Vagina (tissue), 2 donors: ENCODE measurements around the gene PRKCE. TPM values are rescaled to one million over a fixed set of nuclear protein-coding genes. Genes with fewer than 3 reads are reported as not detected.
A peak's percentile ranks its signal among the peaks of the same experiment; 100 is the strongest.

ENCODE experiments used
- DNase-seq, 2 donors: peaks; one replicate each; pipeline ENCODE4 v3.0.0-alpha.2; 2017; ENCODE audit errors: extremely low spot score in 2 of 2
- H3K27ac ChIP-seq: fragments of 200-600 bp; sonication (generic); one replicate; pipeline ENCODE4 v1.5.1; 2019
- H3K27me3 ChIP-seq: fragments of 200-600 bp; sonication (generic); one replicate; pipeline ENCODE4 v1.5.1; 2019
- H3K36me3 ChIP-seq, 2 donors: fragments of 200-600 bp; sonication (generic); one replicate each; pipeline ENCODE4 v1.5.1; 2017 to 2019
- H3K4me1 ChIP-seq: fragments of 200-600 bp; sonication (generic); one replicate; pipeline ENCODE4 v1.5.1; 2019
- H3K4me3 ChIP-seq, 2 donors: fragments of 200-600 bp; sonication (generic); 1 replicate in 1 of 2; 2 replicates in 1 of 2; pipeline ENCODE4 v1.5.1; 2016 to 2019
- H3K9me3 ChIP-seq: fragments of 200-600 bp; sonication (generic); one replicate; pipeline ENCODE4 v1.5.1; 2019
- CTCF ChIP-seq, 3 experiments: fragments of 450-650 bp in 2 of 3; fragments of 200-600 bp in 1 of 3; sonication (generic) in 1 of 3; IDR thresholded peaks; one replicate each; pipeline ENCODE4 v1.5.1; 2017 to 2019; ENCODE audit warnings: antibody characterized with exemption in 3 of 3, mild to moderate bottlenecking in 2 of 3, moderate library complexity in 2 of 3
- POLR2A ChIP-seq, 2 donors: fragments of 450-650 bp; IDR thresholded peaks; one replicate each; pipeline ENCODE4 v1.6.1; 2017; ENCODE audit warnings: antibody characterized with exemption in 2 of 2, mild to moderate bottlenecking in 2 of 2, moderate library complexity in 2 of 2
- POLR2AphosphoS5 ChIP-seq, 2 donors: sonication (generic); formaldehyde crosslinking; IDR thresholded peaks; one replicate each; pipeline ENCODE4 v1.9.0; 2017; ENCODE audit warnings: antibody characterized with exemption in 2 of 2, mild to moderate bottlenecking in 2 of 2, low read depth in 1 of 2; ENCODE audit not compliant: insufficient read depth in 1 of 2
- intact Hi-C: fragments of 100-400 bp; cut with DNase I; formaldehyde crosslinking; loops from one replicate; pipeline ENCODE4 v1.15.1; 2023
- total RNA-seq: library from RNA; depleted of rRNA; stranded (reverse); fragments of >200 nt; gene quantifications from one replicate; pipeline ENCODE4 v1.2.3, GENCODE V29; 2016

Gene PRKCE
- total RNA-seq, 1 donor from 2014 or later = 11.8 TPM

- Histone ChIP-seq H3K27me3 (no peaks in the 10 kb centered on the region), H3K4me3 (no peak overlapping the region), H3K27ac (no peak overlapping the region), H3K9me3 (no peaks in the 10 kb centered on the region), H3K4me1 (peaks cover 19% of the 10 kb centered on the region), H3K36me3 (no peaks in the 10 kb centered on the region)
- TF ChIP-seq POLR2AphosphoS5 (IDR thresholded peaks at IDR 0.05; ENCODE audit: insufficient read depth in 1 of 2, low read depth in 1 of 2) (no peak), CTCF (IDR thresholded peaks at IDR 0.05) (no peak), POLR2A (IDR thresholded peaks at IDR 0.05) (no peak)
- DNase-seq = no peak
- intact Hi-C loops = no loop called here
Measured at GRCh38 chr2:45836740-45837139, 185.3 kb downstream of the PRKCE start.

- H3K27me3 ChIP-seq = no peaks in the 10 kb centered on the region
- H3K27ac ChIP-seq = no peak overlapping the region
- H3K4me3 ChIP-seq = no peak overlapping the region
- intact Hi-C loops = no loop called here
- H3K9me3 ChIP-seq = no peaks in the 10 kb centered on the region
- no peak for DNase-seq
- peaks cover 22% of the 10 kb centered on the region for H3K4me1 ChIP-seq
- no peak for TF ChIP-seq POLR2AphosphoS5 (IDR thresholded peaks at IDR 0.05; ENCODE audit: insufficient read depth in 1 of 2, low read depth in 1 of 2)
- no peak for TF ChIP-seq POLR2A (IDR thresholded peaks at IDR 0.05)
- no peak for TF ChIP-seq CTCF (IDR thresholded peaks at IDR 0.05)
- no peaks in the 10 kb centered on the region for H3K36me3 ChIP-seq
Measured at GRCh38 chr2:45837812-45838341, 186.4 kb downstream of the PRKCE start.

GRCh38 chr2:45839508-45840251, 188.2 kb downstream of the PRKCE start:
- Histone ChIP-seq H3K4me1 (peaks cover 40% of the 10 kb centered on the region), H3K27me3 (no peaks in the 10 kb centered on the region), H3K4me3 (peak overlapping the region in 1 of 2 donors; percentile 0), H3K36me3 (no peaks in the 10 kb centered on the region), H3K27ac (peak overlapping the region; percentile 55), H3K9me3 (no peaks in the 10 kb centered on the region)
- no peak for DNase-seq
- TF ChIP-seq POLR2AphosphoS5 (IDR thresholded peaks at IDR 0.05; ENCODE audit: insufficient read depth in 1 of 2, low read depth in 1 of 2) (no peak), POLR2A (IDR thresholded peaks at IDR 0.05) (no peak), CTCF (IDR thresholded peaks at IDR 0.05) (no peak)
- intact Hi-C loops = no loop called here

- TF ChIP-seq POLR2AphosphoS5 (IDR thresholded peaks at IDR 0.05; ENCODE audit: insufficient read depth in 1 of 2, low read depth in 1 of 2) = no peak
- no peak for TF ChIP-seq POLR2A (IDR thresholded peaks at IDR 0.05)
- TF ChIP-seq CTCF (IDR thresholded peaks at IDR 0.05) = no peak
- peak overlapping the region; percentile 55 for H3K27ac ChIP-seq
- DNase-seq = no peak
- no peak overlapping the region for H3K4me3 ChIP-seq
- H3K36me3 ChIP-seq = no peaks in the 10 kb centered on the region
- no peaks in the 10 kb centered on the region for H3K27me3 ChIP-seq
- intact Hi-C loops = no loop called here
- peaks cover 45% of the 10 kb centered on the region for H3K4me1 ChIP-seq
- H3K9me3 ChIP-seq = no peaks in the 10 kb centered on the region
Measured at GRCh38 chr2:45840481-45840880, 189.0 kb downstream of the PRKCE start.

- intact Hi-C loops = no loop called here
- no peak for DNase-seq
- TF ChIP-seq POLR2A (IDR thresholded peaks at IDR 0.05) (no peak), CTCF (IDR thresholded peaks at IDR 0.05) (no peak), POLR2AphosphoS5 (IDR thresholded peaks at IDR 0.05; ENCODE audit: insufficient read depth in 1 of 2, low read depth in 1 of 2) (no peak)
- peaks cover 45% of the 10 kb centered on the region for H3K4me1 ChIP-seq
- no peaks in the 10 kb centered on the region for H3K36me3 ChIP-seq
- H3K4me3 ChIP-seq = no peak overlapping the region
- H3K27me3 ChIP-seq = no peaks in the 10 kb centered on the region
- H3K27ac ChIP-seq = no peak overlapping the region
- H3K9me3 ChIP-seq = no peaks in the 10 kb centered on the region
Measured at GRCh38 chr2:45841752-45842407, 190.4 kb downstream of the PRKCE start.
